Measurements from ENCODE around the gene ADCY7.
"Not testable (repeated sequence)": the region's sequence is repeated elsewhere in the genome, so short reads cannot be mapped to it uniquely, and the experiment has no call there.

The ADCY7 gene

DNA sequence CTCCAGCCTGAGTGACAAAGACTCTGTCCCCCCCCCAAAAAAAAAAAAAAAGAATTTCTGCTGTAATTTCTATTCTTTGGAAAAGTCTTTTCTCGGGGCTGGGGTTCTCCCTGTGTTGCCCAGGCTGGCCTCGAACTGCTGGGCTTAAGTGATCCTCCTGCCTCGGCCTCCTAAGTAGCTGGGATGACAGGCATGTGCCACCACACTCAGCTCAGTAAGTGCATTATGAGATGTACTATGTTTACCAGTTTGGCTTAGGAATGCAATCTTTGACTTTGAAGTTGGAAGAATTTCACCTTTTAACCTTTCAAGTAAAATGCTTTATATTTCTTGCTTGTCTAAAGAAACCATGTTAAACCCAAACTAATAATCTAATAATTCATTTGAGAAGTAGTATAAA lies 28.0 kb upstream of the ADCY7 start:
- Histone ChIP-seq H3K9me3 (ENCODE audit: severe bottlenecking) (peaks cover 2% of the 10 kb centered on the region), H3K4me1 (ENCODE audit: insufficient read depth, poor library complexity, severe bottlenecking) (peaks cover 25% of the 10 kb centered on the region), H3K27ac (ENCODE audit: poor library complexity, severe bottlenecking) (no peak overlapping the region), H3K4me3 (ENCODE audit: severe bottlenecking) (no peak overlapping the region), H3K36me3 (ENCODE audit: low read depth) (no peaks in the 10 kb centered on the region), H3K27me3 (ENCODE audit: insufficient read depth, poor library complexity, severe bottlenecking) (no peaks in the 10 kb centered on the region)
- DNase-seq (ENCODE audit: low spot score) = no peak
- no peak for ATAC-seq (ENCODE audit: low read depth)
- TF ChIP-seq, protein P1, sequence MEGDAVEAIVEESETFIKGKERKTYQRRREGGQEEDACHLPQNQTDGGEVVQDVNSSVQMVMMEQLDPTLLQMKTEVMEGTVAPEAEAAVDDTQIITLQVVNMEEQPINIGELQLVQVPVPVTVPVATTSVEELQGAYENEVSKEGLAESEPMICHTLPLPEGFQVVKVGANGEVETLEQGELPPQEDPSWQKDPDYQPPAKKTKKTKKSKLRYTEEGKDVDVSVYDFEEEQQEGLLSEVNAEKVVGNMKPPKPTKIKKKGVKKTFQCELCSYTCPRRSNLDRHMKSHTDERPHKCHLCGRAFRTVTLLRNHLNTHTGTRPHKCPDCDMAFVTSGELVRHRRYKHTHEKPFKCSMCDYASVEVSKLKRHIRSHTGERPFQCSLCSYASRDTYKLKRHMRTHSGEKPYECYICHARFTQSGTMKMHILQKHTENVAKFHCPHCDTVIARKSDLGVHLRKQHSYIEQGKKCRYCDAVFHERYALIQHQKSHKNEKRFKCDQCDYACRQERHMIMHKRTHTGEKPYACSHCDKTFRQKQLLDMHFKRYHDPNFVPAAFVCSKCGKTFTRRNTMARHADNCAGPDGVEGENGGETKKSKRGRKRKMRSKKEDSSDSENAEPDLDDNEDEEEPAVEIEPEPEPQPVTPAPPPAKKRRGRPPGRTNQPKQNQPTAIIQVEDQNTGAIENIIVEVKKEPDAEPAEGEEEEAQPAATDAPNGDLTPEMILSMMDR (IDR thresholded peaks at IDR 0.05; ENCODE audit: poor library complexity, severe bottlenecking) = no peak

- peaks cover 2% of the 10 kb centered on the region for H3K9me3 ChIP-seq (ENCODE audit: severe bottlenecking)
- no peak overlapping the region for H3K4me3 ChIP-seq (ENCODE audit: severe bottlenecking)
- H3K4me1 ChIP-seq (ENCODE audit: insufficient read depth, poor library complexity, severe bottlenecking) = peaks cover 23% of the 10 kb centered on the region
- TF ChIP-seq, protein P1 (IDR thresholded peaks at IDR 0.05; ENCODE audit: poor library complexity, severe bottlenecking) = no peak
- no peaks in the 10 kb centered on the region for H3K27me3 ChIP-seq (ENCODE audit: insufficient read depth, poor library complexity, severe bottlenecking)
- no peak overlapping the region for H3K27ac ChIP-seq (ENCODE audit: poor library complexity, severe bottlenecking)
- no peak for ATAC-seq (ENCODE audit: low read depth)
- no peak for DNase-seq (ENCODE audit: low spot score)
- no peaks in the 10 kb centered on the region for H3K36me3 ChIP-seq (ENCODE audit: low read depth)
These were observed 27.5 kb upstream of the ADCY7 start for GRCh38 chr16:50238868-50239301.

DNA sequence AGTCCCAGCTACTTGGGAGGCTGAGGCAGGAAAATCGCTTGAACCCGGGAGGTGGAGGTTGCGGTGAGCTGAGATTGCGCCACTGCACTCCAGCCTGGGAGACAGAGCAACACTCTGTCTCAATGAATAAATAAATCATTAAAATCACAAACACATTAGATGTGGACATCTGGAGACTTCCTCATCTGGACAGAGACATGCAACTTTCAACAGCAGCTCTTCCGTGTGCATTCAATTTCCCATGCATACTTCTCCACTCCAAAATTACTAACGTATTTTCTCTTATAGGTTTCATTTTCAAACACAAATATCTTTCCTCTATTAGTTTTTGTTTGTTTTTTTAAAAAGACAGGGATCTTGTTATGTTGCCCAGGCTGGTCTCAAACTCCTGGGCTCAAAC lies 23.3 kb upstream of the ADCY7 start:
- not testable (repeated sequence) for H3K27ac ChIP-seq (ENCODE audit: poor library complexity, severe bottlenecking); H3K36me3 ChIP-seq (ENCODE audit: low read depth); H3K4me3 ChIP-seq (ENCODE audit: severe bottlenecking); DNase-seq (ENCODE audit: low spot score); H3K27me3 ChIP-seq (ENCODE audit: insufficient read depth, poor library complexity, severe bottlenecking); ATAC-seq (ENCODE audit: low read depth); H3K9me3 ChIP-seq (ENCODE audit: severe bottlenecking); H3K4me1 ChIP-seq (ENCODE audit: insufficient read depth, poor library complexity, severe bottlenecking)

DNA sequence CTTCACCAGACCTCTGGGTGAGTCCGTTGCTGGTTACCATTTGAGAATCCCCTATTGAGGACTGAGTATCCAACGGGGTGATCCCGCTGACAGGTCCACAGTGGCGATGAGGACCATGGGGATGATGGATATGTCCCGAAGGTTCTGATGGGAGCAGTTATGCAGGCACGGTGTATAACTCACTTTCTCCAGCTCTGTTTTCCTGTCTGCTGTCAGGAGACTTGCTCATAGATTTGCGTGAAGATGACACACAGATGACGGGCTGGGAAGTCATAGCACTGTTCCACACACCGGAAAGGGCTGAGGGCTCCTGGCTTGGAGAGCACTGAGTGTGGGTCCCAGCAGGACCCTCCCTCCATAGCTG lies 22.2 kb upstream of the ADCY7 start:
- Histone ChIP-seq H3K36me3 (ENCODE audit: low read depth) (no peaks in the 10 kb centered on the region), H3K27ac (ENCODE audit: poor library complexity, severe bottlenecking) (peak overlapping the region; percentile 65), H3K27me3 (ENCODE audit: insufficient read depth, poor library complexity, severe bottlenecking) (no peaks in the 10 kb centered on the region), H3K9me3 (ENCODE audit: severe bottlenecking) (no peaks in the 10 kb centered on the region), H3K4me3 (ENCODE audit: severe bottlenecking) (no peak overlapping the region), H3K4me1 (ENCODE audit: insufficient read depth, poor library complexity, severe bottlenecking) (peaks cover 7% of the 10 kb centered on the region)
- TF ChIP-seq, protein P1 (IDR thresholded peaks at IDR 0.05; ENCODE audit: poor library complexity, severe bottlenecking) = no peak
- DNase-seq (ENCODE audit: low spot score) (no peak), ATAC-seq (ENCODE audit: low read depth) (peak; percentile 34; the same call in 2 of the 3 replicates)

DNA sequence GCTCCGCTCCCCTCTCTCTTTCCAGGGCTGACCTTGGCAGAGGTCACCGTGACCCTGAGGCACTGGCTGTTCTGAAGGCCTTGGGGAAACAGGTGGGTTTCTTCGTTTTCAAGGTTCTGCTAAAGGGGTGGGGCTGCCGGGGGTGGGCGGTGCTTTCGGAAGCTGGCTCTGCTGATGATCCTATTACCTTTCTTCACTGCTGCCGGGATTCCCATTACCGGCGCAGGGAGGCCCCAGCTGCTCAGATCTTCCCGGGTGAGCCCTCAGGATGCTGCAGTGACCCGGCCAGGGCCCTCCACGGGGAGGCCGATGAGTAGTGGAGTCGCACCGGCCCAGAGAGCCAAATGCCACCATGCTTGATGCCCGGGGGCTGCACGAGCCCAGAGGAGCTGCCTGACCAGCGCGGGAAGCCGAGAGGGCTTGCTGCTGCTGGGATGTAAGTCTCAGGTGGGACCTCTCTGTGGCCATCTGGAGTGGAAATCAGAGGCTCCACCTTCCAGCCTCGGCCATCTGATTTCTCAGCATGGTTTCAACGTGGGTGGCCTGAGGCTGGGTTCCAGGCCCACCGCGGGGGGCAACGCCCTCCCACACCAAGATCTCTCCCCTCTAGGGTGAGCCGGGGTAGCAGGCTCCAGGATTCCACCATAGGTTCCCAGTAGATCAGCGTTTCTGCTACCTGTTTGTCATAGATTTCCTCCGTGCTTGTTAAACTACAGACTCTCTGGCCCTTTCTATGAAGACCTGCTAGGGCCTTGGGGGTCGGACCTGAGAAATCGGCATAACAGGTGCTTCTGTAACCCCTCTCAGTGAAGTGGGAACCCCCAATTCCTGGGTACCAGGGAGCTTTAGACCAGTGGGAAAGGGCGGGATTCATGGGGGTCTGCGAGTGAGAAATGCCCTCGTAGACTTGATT lies 21.6 kb upstream of the ADCY7 start:
- peak overlapping the region; percentile 65 for H3K4me3 ChIP-seq (ENCODE audit: severe bottlenecking)
- H3K4me1 ChIP-seq (ENCODE audit: insufficient read depth, poor library complexity, severe bottlenecking) = peaks cover 7% of the 10 kb centered on the region
- ATAC-seq (ENCODE audit: low read depth) = peak; percentile 5; the same call in 2 of the 3 replicates
- H3K27ac ChIP-seq (ENCODE audit: poor library complexity, severe bottlenecking) = peak overlapping the region; percentile 65
- H3K36me3 ChIP-seq (ENCODE audit: low read depth) = no peaks in the 10 kb centered on the region
- DNase-seq (ENCODE audit: low spot score) = no peak
- TF ChIP-seq, protein P1 (IDR thresholded peaks at IDR 0.05; ENCODE audit: poor library complexity, severe bottlenecking) = no peak
- no peaks in the 10 kb centered on the region for H3K27me3 ChIP-seq (ENCODE audit: insufficient read depth, poor library complexity, severe bottlenecking)
- H3K9me3 ChIP-seq (ENCODE audit: severe bottlenecking) = no peaks in the 10 kb centered on the region

Data from RWPE2 (cell line).